Osteocyte (in vitro differentiated cells): Measurements from ENCODE around the gene EMD. TPM values are rescaled to one million over a fixed set of nuclear protein-coding genes. Genes with fewer than 3 reads are reported as not detected.
A peak's percentile ranks its signal among the peaks of the same experiment; 100 is the strongest.

Experiments used
- DNase-seq: peaks from one replicate; pipeline ENCODE4 v3.0.0; 2021; ENCODE audit warnings: mixed read lengths; ENCODE audit not compliant: unreplicated experiment; ENCODE audit errors: extremely low spot score
- H3K27ac Mint-ChIP-seq: one replicate; pipeline ENCODE4 v1.8.0; 2021; ENCODE audit warnings: mild to moderate bottlenecking, mixed read lengths; ENCODE audit not compliant: unreplicated experiment
- H3K27me3 Mint-ChIP-seq: one replicate; pipeline ENCODE4 v1.8.0; 2021; ENCODE audit warnings: mixed read lengths; ENCODE audit not compliant: unreplicated experiment
- H3K36me3 Mint-ChIP-seq: one replicate; pipeline ENCODE4 v1.8.0; 2021; ENCODE audit warnings: mixed read lengths; ENCODE audit not compliant: unreplicated experiment
- H3K4me1 Mint-ChIP-seq: one replicate; pipeline ENCODE4 v1.8.0; 2021; ENCODE audit warnings: mixed read lengths; ENCODE audit not compliant: unreplicated experiment
- H3K4me3 Mint-ChIP-seq: one replicate; pipeline ENCODE4 v1.8.0; 2021; ENCODE audit warnings: mild to moderate bottlenecking, moderate library complexity, mixed read lengths; ENCODE audit not compliant: unreplicated experiment
- H3K9me3 Mint-ChIP-seq: one replicate; pipeline ENCODE4 v1.8.0; 2021; ENCODE audit warnings: mixed read lengths; ENCODE audit not compliant: unreplicated experiment
- total RNA-seq: library from RNA; stranded (reverse); gene quantifications from 2 replicates; pipeline ENCODE4 v1.2.1, GENCODE V29; 2021
- TF ChIP-seq, protein P1 (sequence below): fragments of 200-600 bp; sonication (generic); IDR thresholded peaks from 2 replicates; pipeline ENCODE4 v1.5.0; 2021; ENCODE audit warnings: antibody characterized with exemption, mild to moderate bottlenecking, moderate library complexity

Gene EMD
- total RNA-seq, 1 donor from 2014 or later = 73.1 TPM

DNA sequence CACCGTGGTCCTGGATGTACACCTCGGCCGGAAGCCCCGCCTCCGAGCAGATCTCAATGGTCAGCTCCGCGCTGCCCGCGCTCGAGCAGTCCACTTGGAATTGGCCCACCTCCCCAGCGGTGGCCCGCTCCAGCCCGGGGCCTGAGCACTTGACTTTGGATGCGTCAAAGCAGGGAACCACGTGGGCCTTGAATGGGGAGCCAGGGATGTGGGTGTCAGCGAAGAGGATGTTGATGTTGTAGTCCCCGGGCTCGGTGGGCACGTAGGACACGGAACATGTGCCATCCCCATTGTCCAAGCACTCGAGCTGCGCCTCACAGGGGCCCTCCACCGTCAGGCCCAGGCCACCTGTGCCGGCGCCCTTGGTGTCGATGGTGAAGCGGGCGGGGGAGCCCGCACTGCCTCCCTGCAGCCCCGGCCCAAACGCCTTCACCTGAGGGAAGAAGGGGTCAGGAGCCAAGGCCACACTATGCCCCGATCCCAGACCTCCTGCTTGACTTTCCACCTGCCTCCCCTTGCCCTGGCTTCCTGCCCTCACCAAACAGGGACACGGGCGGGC lies 18.9 kb upstream of the EMD start:
- peaks cover 14% of the 10 kb centered on the region for H3K36me3 Mint-ChIP-seq
- H3K4me1 Mint-ChIP-seq = peaks cover 6% of the 10 kb centered on the region
- H3K4me3 Mint-ChIP-seq = no peak overlapping the region
- DNase-seq = no peak
- H3K9me3 Mint-ChIP-seq = no peaks in the 10 kb centered on the region
- TF ChIP-seq, protein P1, sequence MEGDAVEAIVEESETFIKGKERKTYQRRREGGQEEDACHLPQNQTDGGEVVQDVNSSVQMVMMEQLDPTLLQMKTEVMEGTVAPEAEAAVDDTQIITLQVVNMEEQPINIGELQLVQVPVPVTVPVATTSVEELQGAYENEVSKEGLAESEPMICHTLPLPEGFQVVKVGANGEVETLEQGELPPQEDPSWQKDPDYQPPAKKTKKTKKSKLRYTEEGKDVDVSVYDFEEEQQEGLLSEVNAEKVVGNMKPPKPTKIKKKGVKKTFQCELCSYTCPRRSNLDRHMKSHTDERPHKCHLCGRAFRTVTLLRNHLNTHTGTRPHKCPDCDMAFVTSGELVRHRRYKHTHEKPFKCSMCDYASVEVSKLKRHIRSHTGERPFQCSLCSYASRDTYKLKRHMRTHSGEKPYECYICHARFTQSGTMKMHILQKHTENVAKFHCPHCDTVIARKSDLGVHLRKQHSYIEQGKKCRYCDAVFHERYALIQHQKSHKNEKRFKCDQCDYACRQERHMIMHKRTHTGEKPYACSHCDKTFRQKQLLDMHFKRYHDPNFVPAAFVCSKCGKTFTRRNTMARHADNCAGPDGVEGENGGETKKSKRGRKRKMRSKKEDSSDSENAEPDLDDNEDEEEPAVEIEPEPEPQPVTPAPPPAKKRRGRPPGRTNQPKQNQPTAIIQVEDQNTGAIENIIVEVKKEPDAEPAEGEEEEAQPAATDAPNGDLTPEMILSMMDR = no peak
- H3K27me3 Mint-ChIP-seq = no peaks in the 10 kb centered on the region
- no peak overlapping the region for H3K27ac Mint-ChIP-seq

DNA sequence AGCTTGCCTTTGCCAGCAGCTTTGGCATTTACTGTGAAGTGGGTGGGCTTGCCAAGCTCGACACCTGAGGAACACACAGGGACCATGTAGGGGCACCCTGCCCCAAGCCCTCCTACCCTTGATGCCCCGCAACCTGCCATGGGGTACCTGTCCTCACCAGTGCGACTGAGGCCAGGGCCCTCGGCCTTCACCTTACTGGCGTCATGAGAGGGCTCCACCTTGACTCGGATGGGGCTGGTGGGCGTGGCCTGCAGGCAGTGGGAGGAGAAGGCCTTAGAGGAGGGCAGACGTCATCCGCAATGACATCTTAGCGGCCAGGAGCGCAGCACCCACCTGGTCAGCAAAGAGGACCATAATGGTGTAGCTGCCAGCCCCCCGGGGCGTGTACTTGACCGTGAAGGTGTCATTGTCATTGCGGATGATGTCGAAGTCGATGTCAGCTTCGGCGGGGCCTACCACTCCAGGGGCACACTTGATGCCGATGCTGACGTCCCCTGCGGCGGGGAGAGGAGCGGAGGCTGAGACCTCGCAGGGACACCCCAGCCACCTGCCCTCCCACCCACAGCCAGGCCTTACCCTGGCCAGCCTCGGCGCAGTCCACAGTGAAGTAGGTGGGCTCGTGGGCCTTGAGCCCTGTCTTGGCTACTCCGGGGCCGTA lies 16.9 kb upstream of the EMD start:
- no peaks in the 10 kb centered on the region for H3K27me3 Mint-ChIP-seq
- H3K4me1 Mint-ChIP-seq = peaks cover 7% of the 10 kb centered on the region
- no peaks in the 10 kb centered on the region for H3K9me3 Mint-ChIP-seq
- H3K27ac Mint-ChIP-seq = no peak overlapping the region
- TF ChIP-seq, protein P1 = no peak
- no peak for DNase-seq
- H3K4me3 Mint-ChIP-seq = no peak overlapping the region
- peaks cover 11% of the 10 kb centered on the region for H3K36me3 Mint-ChIP-seq

DNA sequence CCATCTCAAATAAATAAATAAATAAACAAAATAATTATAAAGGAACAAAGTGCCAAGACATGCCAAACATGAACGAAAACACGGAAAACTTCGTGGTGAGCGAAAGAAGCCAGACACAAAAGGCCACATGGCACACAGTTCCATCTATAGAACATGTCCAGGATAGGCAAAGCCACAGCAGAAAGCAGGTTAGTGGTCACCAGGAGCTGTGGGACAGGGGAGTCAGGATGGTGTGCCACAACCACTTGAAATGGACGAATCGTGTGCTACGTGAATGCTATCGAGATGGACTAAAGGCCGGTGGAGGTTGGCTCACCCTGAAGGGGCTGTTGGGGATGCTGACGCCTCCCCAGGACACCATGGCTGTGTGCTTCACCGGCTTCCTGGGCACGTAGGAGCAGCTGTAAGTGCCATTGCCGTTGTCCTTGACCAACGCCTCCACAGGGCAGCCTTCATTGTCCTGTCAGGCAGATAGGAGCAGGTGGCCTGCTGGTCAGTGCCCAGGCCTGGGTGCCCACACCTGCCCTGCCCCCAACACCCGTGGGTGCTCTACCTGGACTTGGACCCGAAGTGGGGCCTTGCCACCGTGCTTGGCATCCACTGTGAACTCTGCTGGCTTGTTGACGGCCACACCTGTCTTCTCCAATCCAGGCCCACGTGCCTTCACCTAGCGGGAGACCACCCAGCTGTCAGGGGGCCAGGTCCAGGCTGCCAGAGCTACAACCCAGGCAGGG lies 15.2 kb upstream of the EMD start:
- H3K27me3 Mint-ChIP-seq = no peaks in the 10 kb centered on the region
- no peak for DNase-seq
- H3K36me3 Mint-ChIP-seq = peaks cover 10% of the 10 kb centered on the region
- H3K4me1 Mint-ChIP-seq = peaks cover 13% of the 10 kb centered on the region
- H3K27ac Mint-ChIP-seq = no peak overlapping the region
- TF ChIP-seq, protein P1 = no peak
- H3K9me3 Mint-ChIP-seq = no peaks in the 10 kb centered on the region
- no peak overlapping the region for H3K4me3 Mint-ChIP-seq

DNA sequence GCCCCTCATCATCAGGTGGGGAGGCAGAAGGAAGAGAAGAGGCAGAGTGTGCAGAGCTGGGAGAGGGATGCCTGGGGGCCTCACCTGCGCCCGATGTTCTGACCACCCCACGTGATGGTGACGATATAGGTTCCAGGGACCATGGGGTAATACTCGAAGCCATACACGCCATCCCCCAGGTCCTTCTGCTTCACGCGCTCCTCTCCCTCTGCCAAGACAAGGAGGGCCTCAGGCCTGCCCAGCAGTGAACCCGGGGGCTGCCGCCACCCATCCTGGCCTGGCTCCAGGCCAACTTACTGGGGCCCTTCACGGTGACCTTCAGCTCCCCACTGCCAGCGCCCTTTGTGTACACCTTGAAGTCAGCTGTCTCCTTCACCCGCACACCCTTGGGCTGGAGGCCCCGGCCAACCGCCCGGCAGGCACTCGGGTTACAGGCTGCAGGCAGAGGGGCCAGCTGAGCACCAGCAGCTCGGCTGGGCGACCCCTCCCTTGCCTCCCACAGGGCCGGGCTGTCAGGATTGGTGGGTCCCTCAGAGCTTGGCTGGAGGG lies 14.0 kb upstream of the EMD start:
- no peaks in the 10 kb centered on the region for H3K27me3 Mint-ChIP-seq
- peaks cover 13% of the 10 kb centered on the region for H3K4me1 Mint-ChIP-seq
- H3K27ac Mint-ChIP-seq = peak overlapping the region; percentile 50
- H3K4me3 Mint-ChIP-seq = no peak overlapping the region
- no peak for DNase-seq
- TF ChIP-seq, protein P1 = no peak
- H3K9me3 Mint-ChIP-seq = no peaks in the 10 kb centered on the region
- peaks cover 15% of the 10 kb centered on the region for H3K36me3 Mint-ChIP-seq
